Measurements from ENCODE around the gene IL1RAPL1.

IL1RAPL1 gene

GRCh38 chrX:29590921-29591320, 1003.7 kb downstream of the IL1RAPL1 start:
- Histone ChIP-seq H3K9me3 (no peaks in the 10 kb centered on the region), H3K36me3 (no peaks in the 10 kb centered on the region), H3K27me3 (no peaks in the 10 kb centered on the region), H3K4me3 (ENCODE audit: low read depth, low read length) (no peak overlapping the region), H3K4me1 (no peaks in the 10 kb centered on the region)
- no peak for DNase-seq
- no peak for TF ChIP-seq CTCF (IDR thresholded peaks at IDR 0.05; ENCODE audit: low read depth, low read length)

- DNase-seq = no peak
- no peak for TF ChIP-seq CTCF (IDR thresholded peaks at IDR 0.05; ENCODE audit: low read depth, low read length)
- H3K4me3 ChIP-seq (ENCODE audit: low read depth, low read length) = no peak overlapping the region
- no peaks in the 10 kb centered on the region for H3K4me1 ChIP-seq
- no peaks in the 10 kb centered on the region for H3K9me3 ChIP-seq
- no peaks in the 10 kb centered on the region for H3K36me3 ChIP-seq
- H3K27me3 ChIP-seq = no peaks in the 10 kb centered on the region
Measured at GRCh38 chrX:29604381-29604780, 1017.1 kb downstream of the IL1RAPL1 start.

GRCh38 chrX:29617276-29617675, 1030.0 kb downstream of the IL1RAPL1 start:
- no peak for DNase-seq
- Histone ChIP-seq H3K4me3 (ENCODE audit: low read depth, low read length) (no peak overlapping the region), H3K27me3 (no peaks in the 10 kb centered on the region), H3K36me3 (no peaks in the 10 kb centered on the region), H3K4me1 (no peaks in the 10 kb centered on the region), H3K9me3 (no peaks in the 10 kb centered on the region)
- no peak for TF ChIP-seq CTCF (IDR thresholded peaks at IDR 0.05; ENCODE audit: low read depth, low read length)

- DNase-seq = no peak
- Histone ChIP-seq H3K36me3 (no peaks in the 10 kb centered on the region), H3K4me3 (ENCODE audit: low read depth, low read length) (no peak overlapping the region), H3K9me3 (no peaks in the 10 kb centered on the region), H3K4me1 (no peaks in the 10 kb centered on the region), H3K27me3 (no peaks in the 10 kb centered on the region)
- no peak for TF ChIP-seq CTCF (IDR thresholded peaks at IDR 0.05; ENCODE audit: low read depth, low read length)
Measured at GRCh38 chrX:29617725-29618124, 1030.5 kb downstream of the IL1RAPL1 start.

- TF ChIP-seq CTCF (IDR thresholded peaks at IDR 0.05; ENCODE audit: low read depth, low read length) = no peak
- H3K27me3 ChIP-seq = no peaks in the 10 kb centered on the region
- no peaks in the 10 kb centered on the region for H3K4me1 ChIP-seq
- H3K36me3 ChIP-seq = no peaks in the 10 kb centered on the region
- no peaks in the 10 kb centered on the region for H3K9me3 ChIP-seq
- no peak overlapping the region for H3K4me3 ChIP-seq (ENCODE audit: low read depth, low read length)
- no peak for DNase-seq
Measured at GRCh38 chrX:29627833-29628232, 1040.6 kb downstream of the IL1RAPL1 start.

- H3K36me3 ChIP-seq = no peaks in the 10 kb centered on the region
- no peaks in the 10 kb centered on the region for H3K9me3 ChIP-seq
- no peak for DNase-seq
- no peak overlapping the region for H3K4me3 ChIP-seq (ENCODE audit: low read depth, low read length)
- no peaks in the 10 kb centered on the region for H3K4me1 ChIP-seq
- H3K27me3 ChIP-seq = no peaks in the 10 kb centered on the region
- no peak for TF ChIP-seq CTCF (IDR thresholded peaks at IDR 0.05; ENCODE audit: low read depth, low read length)
Measured at GRCh38 chrX:29634516-29634915, 1047.3 kb downstream of the IL1RAPL1 start.
